ENCODE data around the gene AIMP1. TPM values are rescaled to one million over a fixed set of nuclear protein-coding genes. Genes with fewer than 3 reads are reported as not detected.
"Not testable (repeated sequence)": the region's sequence is repeated elsewhere in the genome, so short reads cannot be mapped to it uniquely, and the experiment has no call there.

AIMP1 gene
- total RNA-seq, 1 donor from 2014 or later = 46.0 TPM

- no peak for DNase-seq (ENCODE audit: low spot score)
Observed at GRCh38 chr4:106351016-106351415, 34.7 kb downstream of the AIMP1 start.

- DNase-seq (ENCODE audit: low spot score) = no peak
Observed at GRCh38 chr4:106353786-106354185, 37.4 kb downstream of the AIMP1 start.

- DNase-seq (ENCODE audit: low spot score) = peak; percentile 17
Observed at GRCh38 chr4:106355193-106355592, 38.8 kb downstream of the AIMP1 start.

DNA sequence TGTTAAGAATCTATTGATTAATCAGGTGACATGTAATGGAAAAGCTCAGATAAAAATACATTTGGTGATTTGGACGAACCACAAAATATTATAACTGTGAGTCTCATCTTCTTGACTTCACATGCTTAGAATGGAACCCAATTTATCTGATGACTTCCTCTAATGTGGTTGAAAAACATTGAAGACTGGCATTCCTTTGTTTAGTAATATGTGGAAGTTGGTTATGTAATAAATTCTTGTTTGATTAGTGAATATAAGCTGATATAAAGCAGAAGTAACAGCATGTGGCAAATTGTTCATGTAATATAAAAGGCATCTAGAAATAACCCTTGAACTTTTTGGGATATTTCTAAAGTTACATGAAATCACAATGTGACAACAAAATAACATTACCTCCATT is 42.5 kb downstream of the AIMP1 start:
- DNase-seq (ENCODE audit: low spot score) = no peak

GRCh38 chr4:106362086-106362825 is 45.9 kb downstream of the AIMP1 start:
- DNase-seq (ENCODE audit: low spot score) = no peak

DNA sequence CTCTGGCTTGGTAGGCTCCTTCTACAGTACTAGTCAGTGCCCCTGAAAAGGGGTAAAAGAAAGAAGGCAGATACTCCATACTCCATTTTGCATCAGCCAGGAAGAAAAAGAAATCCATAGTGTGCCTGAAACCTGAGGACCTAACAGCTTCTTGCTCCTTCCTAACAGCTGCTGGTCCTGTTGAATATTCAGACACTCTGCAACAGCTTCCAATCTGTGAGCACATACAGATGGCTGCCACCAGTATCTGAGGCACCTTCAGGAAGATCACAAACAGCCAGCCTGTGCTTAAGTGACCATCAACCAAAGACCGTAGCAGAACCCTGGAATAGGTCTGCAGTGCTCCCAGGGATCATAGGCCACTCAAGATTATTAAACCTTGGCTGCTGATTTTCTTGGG is 47.9 kb downstream of the AIMP1 start:
- DNase-seq (ENCODE audit: low spot score) = no peak

DNA sequence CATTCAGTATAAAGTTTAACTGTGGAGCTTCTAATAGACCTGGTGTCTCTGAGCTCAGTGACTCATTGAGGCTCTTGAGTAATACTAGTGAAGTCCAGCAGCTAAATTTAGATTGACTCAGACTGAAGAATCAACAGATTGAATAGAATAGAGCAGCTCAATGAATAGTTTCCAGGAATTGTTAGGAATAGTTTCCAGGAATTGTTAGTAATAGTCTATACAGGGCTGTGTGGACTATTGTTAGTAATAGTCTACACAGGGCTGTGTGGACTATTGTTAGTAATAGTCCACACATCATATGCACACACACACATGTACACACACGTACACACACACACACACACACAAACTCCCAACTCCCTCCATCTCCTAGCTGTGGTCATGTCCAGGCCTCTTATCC is 49.3 kb downstream of the AIMP1 start:
- peak; percentile 17 for DNase-seq (ENCODE audit: low spot score)

- no peak for DNase-seq (ENCODE audit: low spot score)
Observed at GRCh38 chr4:106366026-106366425, 49.7 kb downstream of the AIMP1 start.

DNA sequence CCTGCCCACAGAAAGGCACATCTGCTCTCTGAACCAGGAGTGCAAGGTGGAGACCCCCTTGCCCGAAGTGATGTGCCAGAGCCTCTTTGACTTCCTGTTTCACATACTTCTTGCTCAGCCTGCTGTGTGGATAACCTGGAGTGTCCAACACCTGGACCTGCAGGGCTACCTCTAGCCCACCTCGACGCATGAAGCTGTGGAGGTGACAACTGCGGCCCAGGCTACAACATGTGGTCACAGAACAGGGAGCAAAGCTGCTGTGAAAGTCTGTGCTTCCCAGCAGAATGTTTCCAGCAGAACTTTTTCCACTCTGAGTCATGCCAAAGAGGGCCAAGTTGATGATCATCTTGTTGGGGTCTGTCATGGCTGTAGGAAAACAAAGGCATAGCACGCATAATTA is 50.7 kb downstream of the AIMP1 start:
- DNase-seq (ENCODE audit: low spot score) = no peak

DNA sequence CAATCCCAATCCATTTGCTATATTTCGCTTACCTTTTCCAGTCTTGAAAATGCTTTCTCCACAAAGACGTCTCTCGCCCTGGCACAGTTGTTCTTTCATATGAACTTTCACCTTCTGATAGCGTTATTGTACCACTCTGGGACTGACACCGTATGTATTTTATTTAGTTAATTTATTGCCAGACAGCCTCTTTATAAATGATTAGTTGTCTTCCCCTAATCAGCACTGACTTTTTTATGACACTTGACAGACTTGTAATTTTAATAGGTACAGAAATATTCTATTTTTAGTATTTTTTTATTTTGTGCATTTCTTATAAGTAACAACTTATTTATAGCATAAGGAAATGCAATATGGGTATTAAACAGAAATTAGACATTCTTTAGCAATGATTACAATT is 52.3 kb downstream of the AIMP1 start, which contains the start of gene GIMD1:
GIMD1 (minus strand) TSS at position 101 of the 400 bp plus-strand sequence. CDS start 1,343 bp downstream, outside the sequence.
- no peak for DNase-seq (ENCODE audit: low spot score)

GRCh38 chr4:106369456-106370060 is 53.2 kb downstream of the AIMP1 start:
- DNase-seq (ENCODE audit: low spot score) = peak; percentile 57

GRCh38 chr4:106370214-106370613 is 53.9 kb downstream of the AIMP1 start:
- no peak for DNase-seq (ENCODE audit: low spot score)

GRCh38 chr4:106371161-106371560 is 54.8 kb downstream of the AIMP1 start:
- DNase-seq (ENCODE audit: low spot score) = no peak

DNA sequence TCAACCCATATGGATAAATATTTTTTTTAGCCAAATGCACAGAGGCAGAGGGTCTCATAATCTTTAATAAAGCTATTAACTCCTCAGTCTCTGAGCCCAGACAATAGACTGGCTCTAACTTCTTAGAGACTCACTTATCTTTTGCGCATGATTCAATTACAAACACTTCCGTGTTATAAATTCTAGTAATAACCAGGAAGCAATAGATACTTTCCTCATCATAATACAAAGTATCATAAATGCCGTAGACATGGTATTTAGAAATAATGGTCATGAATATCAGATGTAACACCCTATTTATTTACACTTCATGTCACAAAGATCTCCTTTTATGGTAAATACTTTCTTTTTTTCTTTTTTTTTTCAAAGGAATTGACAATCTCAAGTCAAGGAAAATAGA is 56.7 kb downstream of the AIMP1 start:
- no peak for DNase-seq (ENCODE audit: low spot score)

DNA sequence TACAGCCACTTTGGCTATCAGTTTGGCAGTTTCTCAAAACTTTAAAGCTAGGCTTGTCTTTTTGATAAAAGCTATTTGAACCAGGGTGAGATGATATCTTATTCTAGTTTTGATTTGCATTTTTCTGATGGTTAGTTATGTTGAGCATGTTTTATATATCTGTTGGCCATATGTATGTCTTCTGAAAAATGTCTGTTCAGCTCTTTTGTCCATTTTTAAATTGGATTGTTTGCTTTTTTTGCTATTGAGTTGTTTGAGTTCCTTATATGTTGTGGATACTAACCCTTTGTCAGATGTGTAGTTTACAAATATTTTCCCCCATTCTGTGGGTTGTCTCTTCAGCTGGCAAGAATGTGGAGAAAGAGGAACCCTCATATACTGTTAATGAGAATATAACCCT is 63.8 kb downstream of the AIMP1 start:
- DNase-seq (ENCODE audit: low spot score) = no peak

DNA sequence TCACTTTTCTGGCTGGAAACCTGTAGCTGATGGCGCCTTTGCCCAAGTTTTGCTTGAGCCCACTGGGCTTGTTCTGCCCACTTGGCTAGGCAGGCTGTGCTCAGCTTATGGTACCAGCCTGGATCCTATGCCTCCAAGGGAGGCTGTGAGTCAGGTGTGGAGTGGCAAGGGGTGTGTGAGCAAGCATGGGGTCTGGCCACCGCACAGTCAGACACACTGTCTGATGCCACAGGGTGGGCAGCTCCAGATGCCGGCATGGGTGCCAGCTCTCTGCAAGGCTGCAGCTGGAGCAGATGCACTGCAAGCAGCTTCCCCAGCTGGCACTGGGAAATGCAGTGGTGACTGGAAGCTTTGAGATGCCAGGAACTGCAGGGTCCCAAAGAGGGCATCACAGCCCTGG is 68.5 kb downstream of the AIMP1 start:
- no peak for DNase-seq (ENCODE audit: low spot score)

- no peak for DNase-seq (ENCODE audit: low spot score)
Observed at GRCh38 chr4:106385853-106386393, 69.6 kb downstream of the AIMP1 start.

DNA sequence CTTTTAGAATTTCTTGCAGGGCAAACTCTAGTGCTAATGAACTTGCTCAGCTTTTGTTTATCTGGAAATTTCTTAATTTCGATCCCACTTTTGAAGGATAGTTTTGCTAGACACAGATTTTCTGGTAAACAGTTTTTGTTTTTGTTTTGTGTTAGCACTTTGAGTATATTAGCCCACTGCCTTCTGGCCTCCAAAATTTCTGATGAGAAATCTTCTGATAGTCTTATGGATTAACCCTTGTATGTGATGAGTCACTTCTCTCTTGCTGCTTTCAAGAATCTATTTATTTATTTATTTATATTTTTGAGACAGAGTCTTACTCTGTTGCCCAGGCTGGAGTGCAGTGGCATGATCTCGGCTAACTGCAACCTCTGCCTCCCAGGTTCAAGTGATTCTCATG is 79.2 kb downstream of the AIMP1 start:
- DNase-seq (ENCODE audit: low spot score) = no peak

- not testable (repeated sequence) for DNase-seq (ENCODE audit: low spot score)
Observed at GRCh38 chr4:106398898-106399297, 82.5 kb downstream of the AIMP1 start.

Measured in mucosa of gallbladder (tissue), 1 donor.